Measurements from ENCODE around the gene DDB1. TPM values are rescaled to one million over a fixed set of nuclear protein-coding genes. Genes with fewer than 3 reads are reported as not detected.

The DDB1 gene
- total RNA-seq, 4 donors from 2014 or later: 87.9 to 231 (median 155) TPM

DNA sequence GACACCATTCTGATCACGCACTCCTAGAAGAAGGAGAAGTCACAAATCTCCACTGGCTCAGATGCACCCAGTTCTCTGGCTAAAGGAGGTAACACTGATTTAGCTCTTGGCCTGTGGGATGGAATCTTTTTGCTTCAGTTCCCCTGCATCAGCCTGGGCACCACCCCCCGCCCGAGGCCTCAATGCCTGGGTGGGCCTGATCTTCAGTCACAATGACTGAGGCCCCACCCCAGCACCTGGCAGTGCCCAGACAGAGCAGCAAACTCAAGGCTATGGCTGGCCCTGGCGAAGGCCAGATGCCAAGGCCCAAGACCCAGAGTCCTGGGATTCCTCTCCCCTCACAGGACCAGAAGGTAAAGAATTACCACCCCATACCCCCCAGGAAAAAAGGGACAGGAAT is 23.8 kb upstream of the DDB1 start:
- intact Hi-C loops (cut with DNase I; ENCODE audit: low total_unique reads): no loop called here
- DNase-seq: no peak
- Histone ChIP-seq H3K4me1 (no peaks in the 10 kb centered on the region), H3K4me3 (no peak overlapping the region), H3K9me3 (no peaks in the 10 kb centered on the region), H3K27me3 (no peaks in the 10 kb centered on the region), H3K36me3 (no peaks in the 10 kb centered on the region), H3K27ac (no peak overlapping the region)
- TF ChIP-seq, protein P1, sequence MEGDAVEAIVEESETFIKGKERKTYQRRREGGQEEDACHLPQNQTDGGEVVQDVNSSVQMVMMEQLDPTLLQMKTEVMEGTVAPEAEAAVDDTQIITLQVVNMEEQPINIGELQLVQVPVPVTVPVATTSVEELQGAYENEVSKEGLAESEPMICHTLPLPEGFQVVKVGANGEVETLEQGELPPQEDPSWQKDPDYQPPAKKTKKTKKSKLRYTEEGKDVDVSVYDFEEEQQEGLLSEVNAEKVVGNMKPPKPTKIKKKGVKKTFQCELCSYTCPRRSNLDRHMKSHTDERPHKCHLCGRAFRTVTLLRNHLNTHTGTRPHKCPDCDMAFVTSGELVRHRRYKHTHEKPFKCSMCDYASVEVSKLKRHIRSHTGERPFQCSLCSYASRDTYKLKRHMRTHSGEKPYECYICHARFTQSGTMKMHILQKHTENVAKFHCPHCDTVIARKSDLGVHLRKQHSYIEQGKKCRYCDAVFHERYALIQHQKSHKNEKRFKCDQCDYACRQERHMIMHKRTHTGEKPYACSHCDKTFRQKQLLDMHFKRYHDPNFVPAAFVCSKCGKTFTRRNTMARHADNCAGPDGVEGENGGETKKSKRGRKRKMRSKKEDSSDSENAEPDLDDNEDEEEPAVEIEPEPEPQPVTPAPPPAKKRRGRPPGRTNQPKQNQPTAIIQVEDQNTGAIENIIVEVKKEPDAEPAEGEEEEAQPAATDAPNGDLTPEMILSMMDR (IDR thresholded peaks at IDR 0.05): no peak
- no peak for TF ChIP-seq POLR2A (IDR thresholded peaks at IDR 0.05)

DNA sequence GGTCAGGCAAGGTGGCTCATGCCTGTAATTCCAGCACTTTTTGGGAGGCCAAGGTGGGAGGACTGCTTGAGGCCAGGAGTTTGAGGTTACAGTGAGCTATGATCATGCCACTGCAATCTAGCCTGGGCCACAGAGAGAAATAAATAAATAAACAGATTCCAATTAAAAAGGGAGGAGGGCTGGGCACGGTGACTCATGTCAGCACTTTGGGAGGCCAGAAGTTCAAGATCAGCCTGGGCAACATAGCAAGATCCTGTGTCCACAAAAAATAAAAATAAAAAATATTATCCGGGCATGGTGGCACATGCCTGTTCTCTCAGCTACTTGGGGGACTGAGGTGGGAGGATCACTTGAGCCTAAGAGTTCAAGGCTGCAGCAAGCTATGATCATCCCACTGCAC is 21.3 kb upstream of the DDB1 start:
- no peak overlapping the region for H3K4me3 ChIP-seq
- DNase-seq: no peak
- no peak overlapping the region for H3K27ac ChIP-seq
- TF ChIP-seq POLR2A (IDR thresholded peaks at IDR 0.05): no peak
- H3K4me1 ChIP-seq: no peaks in the 10 kb centered on the region
- intact Hi-C loops (cut with DNase I; ENCODE audit: low total_unique reads): no loop called here
- no peaks in the 10 kb centered on the region for H3K9me3 ChIP-seq
- H3K27me3 ChIP-seq: no peaks in the 10 kb centered on the region
- no peaks in the 10 kb centered on the region for H3K36me3 ChIP-seq

DNA sequence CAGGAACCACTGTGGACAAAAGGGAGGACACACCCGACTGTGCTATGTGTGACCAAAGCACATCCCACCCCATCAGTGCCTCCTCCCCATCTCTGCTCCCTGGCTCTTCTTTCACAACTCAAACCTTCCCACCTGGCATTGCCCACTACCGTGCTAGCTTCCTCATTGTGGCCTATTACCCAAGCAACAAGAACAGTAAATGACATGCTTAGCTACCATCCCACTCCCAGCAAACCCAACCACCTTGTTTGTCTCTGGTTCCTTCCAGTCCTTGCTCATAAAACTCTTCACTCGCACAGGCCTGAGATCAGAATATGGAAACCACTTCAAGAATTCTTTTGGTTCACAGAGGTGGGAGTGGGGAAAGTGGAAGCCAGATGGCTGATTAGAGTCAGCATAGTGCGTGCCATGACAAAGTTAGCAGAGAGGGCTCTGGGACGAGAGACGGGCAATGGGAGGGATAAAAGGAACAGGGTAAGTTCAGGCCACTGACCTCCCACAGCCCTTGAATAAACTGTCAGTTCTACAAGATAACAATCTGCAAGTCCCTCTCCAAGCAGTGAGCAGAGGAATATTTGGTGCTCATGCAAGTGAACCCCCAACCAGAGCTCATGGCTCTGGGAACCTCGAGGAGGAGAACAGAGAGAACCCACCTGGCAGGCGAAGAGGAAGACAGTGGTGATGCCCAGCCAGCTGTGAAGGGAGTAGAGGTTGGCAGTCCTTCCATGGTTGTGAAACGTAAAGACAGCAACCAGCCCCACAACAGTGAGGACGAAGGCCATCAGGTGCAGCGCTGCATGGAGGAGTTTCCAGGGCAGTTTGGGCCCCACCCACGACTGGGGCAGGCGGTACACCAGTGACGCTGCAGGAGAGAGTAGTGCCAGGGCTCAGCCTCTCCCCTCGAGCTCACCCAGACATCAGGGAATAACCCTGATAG is 20.5 kb upstream of the DDB1 start:
- Histone ChIP-seq H3K27me3 (no peaks in the 10 kb centered on the region), H3K4me3 (no peak overlapping the region), H3K4me1 (no peaks in the 10 kb centered on the region), H3K9me3 (no peaks in the 10 kb centered on the region), H3K27ac (no peak overlapping the region), H3K36me3 (no peaks in the 10 kb centered on the region)
- intact Hi-C loops (cut with DNase I; ENCODE audit: low total_unique reads): no loop called here
- TF ChIP-seq, protein P1 (IDR thresholded peaks at IDR 0.05): no peak
- TF ChIP-seq POLR2A (IDR thresholded peaks at IDR 0.05): no peak
- no peak for DNase-seq

DNA sequence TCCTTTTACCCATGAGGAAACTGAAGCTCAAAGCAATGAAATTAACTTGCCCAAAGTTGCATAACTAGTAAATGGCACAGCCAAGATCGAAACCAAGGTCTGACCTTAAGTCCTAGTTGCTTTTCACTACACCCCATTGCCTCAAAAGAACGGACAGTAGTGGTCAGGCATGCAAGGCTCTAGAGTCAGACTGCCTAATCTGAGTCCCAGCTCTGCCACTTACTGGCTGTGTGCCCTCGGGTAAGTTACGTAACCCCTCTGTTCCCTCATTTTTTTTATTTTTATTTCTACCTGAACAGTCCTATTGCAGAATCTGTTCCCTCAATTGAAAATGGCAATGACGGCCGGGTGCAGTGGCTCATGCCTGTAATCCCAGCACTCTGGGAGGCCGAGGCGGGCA is 19.1 kb upstream of the DDB1 start:
- Histone ChIP-seq H3K4me3 (no peak overlapping the region), H3K27ac (no peak overlapping the region), H3K36me3 (no peaks in the 10 kb centered on the region), H3K27me3 (no peaks in the 10 kb centered on the region), H3K9me3 (no peaks in the 10 kb centered on the region), H3K4me1 (no peaks in the 10 kb centered on the region)
- TF ChIP-seq, protein P1 (IDR thresholded peaks at IDR 0.05): no peak
- no peak for TF ChIP-seq POLR2A (IDR thresholded peaks at IDR 0.05)
- intact Hi-C loops (cut with DNase I; ENCODE audit: low total_unique reads): no loop called here
- no peak for DNase-seq

DNA sequence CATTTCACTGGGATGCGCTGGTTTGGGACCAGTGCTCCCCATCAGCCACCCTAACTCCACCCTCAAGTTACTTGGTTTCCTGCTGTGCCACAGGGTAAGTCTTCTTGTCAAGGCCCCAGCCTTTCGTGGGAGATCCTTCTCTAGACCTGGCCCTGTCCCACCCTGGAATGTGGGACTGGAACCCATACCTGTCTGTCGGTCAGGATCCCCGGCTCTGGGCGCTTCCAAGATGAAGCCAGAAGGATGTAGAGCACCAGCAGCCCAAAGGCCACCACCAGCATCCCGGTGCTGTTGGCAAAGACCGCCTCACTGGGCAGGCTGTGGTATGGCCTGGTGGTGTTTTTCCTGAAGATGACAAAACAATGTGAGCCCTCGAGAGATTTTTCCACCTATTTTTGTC is 17.9 kb upstream of the DDB1 start:
- H3K4me1 ChIP-seq: no peaks in the 10 kb centered on the region
- H3K27ac ChIP-seq: no peak overlapping the region
- no peaks in the 10 kb centered on the region for H3K36me3 ChIP-seq
- H3K27me3 ChIP-seq: no peaks in the 10 kb centered on the region
- intact Hi-C loops (cut with DNase I; ENCODE audit: low total_unique reads): no loop called here
- H3K4me3 ChIP-seq: no peak overlapping the region
- TF ChIP-seq, protein P1 (IDR thresholded peaks at IDR 0.05): no peak
- TF ChIP-seq POLR2A (IDR thresholded peaks at IDR 0.05): no peak
- no peaks in the 10 kb centered on the region for H3K9me3 ChIP-seq
- DNase-seq: no peak
